Embryonic facial prominence (tissue), 1 donor: ENCODE data around the gene PDZD4.

Source experiments
- DNase-seq: peaks from one replicate; pipeline ENCODE4 v3.0.0-alpha.2; 2016; ENCODE audit errors: extremely low spot score

Gene PDZD4

DNA sequence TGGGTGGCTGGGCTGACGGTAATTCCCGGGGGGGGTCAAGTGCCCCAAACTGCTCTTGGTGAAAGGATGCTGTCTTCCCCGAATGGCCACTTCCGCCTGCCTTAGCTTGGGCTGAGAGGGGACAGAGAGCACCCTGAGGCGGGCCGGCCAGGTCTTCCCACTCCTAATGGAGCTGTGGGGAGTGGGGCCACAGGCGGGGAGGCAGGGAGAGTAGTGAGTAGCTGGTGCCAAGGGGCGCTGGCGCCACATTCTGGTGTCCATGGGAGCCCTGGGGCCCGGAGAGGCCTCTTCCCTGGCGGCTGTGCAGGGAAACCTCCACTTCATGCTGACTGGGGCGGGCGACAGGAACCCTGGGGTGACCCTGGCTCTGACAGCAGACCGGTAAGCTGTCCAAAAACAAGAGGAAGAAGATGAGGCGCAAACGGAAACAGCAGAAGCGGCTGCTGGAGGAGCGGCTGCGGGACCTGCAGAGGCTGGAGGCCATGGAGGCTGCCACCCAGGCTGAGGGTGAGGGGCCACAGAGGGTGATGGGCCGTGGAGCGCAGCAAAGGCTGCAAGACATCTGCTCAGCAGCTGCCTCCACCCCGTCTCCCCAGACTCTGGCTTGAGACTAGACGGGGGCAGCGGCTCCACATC lies 46.8 kb downstream of the PDZD4 start:
- no peak for DNase-seq

DNA sequence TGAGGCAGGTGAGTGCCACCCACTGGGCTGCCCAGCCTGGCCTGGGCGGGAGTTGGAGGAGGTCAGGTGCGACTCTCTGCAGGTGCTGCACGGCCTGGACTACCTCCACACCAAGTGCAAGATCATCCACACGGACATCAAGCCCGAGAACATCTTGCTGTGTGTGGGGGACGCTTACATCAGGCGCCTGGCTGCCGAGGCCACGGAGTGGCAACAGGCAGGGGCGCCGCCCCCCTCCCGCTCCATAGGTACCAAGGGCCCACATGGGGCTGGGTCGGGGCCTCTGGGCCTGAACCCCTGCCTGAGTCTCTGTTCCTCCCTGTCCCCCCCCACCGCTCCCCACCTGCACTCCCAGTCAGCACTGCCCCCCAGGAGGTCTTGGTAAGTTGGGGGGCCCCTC lies 47.5 kb downstream of the PDZD4 start:
- DNase-seq = no peak

DNA sequence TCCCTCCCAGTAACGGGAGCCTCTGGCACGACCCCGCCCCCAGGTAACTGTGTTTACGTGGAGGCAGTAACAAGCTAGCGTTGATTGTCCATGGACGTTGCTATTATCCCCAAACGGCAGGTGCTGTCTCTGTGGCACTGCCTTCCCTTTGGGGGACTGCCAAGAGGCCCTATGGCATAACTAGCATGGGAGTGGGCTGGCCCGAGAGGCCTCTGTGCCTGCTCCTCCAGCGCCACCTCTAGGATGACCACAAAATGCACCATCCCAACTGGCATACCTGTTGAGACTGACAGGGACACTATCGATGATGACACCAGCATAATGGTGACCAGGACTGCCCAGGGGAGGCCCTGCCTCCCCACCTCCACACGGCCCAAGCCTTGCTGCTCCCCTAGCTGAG lies 48.0 kb downstream of the PDZD4 start:
- DNase-seq = no peak

DNA sequence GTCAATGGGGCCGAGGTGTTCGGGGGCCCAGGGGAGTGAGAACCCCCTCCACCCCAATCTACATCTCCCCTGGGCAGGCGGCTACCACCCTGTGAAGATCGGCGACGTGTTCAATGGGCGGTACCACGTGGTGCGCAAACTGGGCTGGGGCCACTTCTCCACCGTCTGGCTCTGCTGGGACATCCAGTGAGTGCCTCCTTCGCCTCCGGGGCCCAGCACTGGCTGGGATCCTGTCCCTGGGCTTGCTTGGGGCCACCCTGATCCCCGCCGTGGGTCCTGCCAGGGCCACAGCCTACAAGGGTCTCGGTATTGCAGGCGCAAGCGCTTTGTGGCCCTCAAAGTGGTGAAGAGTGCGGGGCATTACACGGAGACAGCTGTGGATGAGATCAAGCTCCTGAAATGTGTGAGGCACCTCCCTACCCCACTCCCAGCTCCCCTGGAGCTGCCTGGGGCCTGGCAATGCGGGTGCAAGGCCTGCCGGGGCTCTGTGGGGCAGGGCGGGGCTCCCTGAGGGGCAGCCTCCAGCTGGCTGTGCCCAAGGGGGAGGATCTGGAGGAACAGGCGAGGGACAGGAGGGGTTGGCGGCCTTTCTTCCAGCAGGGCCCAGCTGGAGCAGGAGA lies 48.8 kb downstream of the PDZD4 start:
- no peak for DNase-seq

DNA sequence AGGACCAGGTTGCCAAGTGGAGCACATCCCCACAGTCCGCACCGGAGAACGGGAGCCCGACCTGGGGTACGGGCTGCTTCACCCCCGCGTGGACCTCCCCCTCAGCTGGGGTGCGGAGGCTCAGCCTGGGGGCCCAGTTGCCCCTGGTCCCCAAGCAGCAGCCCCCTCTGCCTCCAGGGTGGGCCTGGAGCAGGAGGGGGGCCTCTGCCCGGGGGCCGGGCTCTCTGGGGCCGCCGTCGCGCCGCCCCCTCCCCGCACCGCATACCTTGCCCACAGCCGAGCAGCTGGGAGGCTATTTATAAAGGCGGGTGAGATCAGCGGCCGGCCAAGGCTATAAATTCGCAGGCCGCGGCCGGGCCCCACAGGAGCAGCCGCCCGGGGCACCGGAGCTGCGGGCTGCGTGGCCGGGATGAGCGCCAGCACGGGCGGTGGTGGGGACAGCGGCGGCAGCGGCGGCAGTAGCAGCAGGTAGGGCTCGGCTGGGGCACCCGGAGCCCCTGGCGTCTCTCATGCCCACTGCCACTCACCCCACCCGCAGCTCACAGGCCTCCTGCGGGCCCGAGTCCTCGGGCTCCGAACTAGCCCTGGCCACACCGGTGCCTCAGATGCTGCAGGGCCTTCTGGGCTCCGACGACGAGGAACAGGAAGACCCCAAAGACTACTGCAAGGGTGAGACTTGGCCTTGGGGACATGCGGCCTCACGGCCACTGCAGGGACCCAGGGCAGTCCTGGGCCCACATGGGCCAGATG lies 49.5 kb downstream of the PDZD4 start, which contains the start of gene SRPK3:
Gene SRPK3 (plus strand): TSS at position 364 of the 750 bp plus-strand sequence. CDS start 46 bp downstream, at position 410.
- no peak for DNase-seq

DNA sequence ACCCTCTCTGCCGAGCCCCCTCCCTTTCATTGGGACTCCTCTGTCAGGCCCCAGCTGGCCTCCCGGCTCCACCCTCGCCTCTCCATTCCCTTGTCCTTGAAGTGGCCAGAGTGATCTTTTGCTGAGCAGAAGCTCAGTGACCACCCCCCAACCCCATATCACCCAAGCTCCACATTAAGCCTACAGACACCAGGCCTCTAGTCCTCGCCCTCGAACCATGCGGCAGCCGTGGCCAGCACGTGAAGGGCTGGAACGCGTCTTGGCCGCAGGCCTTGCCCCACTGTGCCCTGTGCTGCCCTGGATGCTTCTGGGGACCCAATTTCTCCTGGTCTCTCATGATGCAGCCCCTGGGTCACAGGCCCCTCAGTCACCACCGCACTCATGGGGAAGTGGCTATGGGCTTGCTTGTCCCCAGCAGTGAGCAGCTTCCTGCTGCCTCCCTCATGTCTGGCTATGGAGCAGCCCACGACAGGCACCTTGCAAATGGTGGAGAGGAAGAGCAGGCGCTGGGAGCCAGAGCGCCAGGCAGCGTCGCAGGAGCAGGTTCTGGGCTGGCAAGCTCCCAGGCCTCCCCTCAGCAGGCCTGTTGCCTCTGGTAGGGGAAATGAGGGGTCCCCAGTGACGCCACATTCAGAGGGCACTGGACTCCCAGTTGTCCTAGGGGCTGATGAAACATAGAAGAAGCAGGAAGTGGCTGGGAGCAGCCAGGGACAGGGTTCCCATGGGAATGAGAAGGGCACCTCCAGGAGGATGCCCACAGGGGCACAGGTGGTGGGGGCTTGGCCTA lies 50.3 kb downstream of the PDZD4 start:
- no peak for DNase-seq

DNA sequence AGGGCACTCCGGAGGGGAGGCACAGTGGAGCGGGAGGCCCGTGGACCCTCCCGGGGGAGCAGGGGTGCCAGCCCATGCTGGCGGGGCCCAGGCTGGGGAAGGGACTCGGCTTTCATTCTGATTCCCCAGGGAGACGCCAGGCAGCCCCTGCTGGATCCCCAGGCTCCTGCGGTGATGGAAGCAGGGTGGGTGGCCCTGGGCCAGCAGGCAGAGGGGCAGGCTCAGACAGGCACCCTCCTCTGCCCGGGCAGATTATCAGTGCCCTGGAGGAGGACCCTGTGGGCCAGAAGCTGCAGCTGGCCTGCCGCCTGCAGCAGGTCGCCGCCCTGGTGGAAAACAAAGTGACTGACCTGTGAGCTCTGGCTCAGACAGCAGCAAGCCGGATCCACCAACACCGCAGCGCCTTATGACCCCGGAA lies 51.7 kb downstream of the PDZD4 start:
- DNase-seq = no peak

DNA sequence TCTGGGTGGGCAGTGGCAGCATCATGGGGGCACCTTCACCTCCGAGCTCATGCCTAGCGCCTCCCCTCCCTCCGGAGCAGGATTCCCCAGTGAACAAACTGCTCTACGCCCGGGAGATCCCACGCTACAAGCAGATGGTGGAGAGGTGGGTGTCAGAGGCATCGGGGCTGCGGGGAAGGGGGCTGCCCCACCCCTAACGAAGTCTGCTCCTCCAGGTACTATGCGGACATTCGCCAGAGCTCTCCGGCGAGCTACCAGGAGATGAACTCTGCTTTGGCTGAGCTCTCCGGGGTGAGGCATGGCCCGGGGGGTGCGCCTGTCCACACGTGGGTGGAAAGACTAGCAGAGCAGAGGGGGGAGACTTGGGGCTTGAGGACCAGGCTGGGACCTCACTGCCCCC lies 52.2 kb downstream of the PDZD4 start:
- DNase-seq = no peak

DNA sequence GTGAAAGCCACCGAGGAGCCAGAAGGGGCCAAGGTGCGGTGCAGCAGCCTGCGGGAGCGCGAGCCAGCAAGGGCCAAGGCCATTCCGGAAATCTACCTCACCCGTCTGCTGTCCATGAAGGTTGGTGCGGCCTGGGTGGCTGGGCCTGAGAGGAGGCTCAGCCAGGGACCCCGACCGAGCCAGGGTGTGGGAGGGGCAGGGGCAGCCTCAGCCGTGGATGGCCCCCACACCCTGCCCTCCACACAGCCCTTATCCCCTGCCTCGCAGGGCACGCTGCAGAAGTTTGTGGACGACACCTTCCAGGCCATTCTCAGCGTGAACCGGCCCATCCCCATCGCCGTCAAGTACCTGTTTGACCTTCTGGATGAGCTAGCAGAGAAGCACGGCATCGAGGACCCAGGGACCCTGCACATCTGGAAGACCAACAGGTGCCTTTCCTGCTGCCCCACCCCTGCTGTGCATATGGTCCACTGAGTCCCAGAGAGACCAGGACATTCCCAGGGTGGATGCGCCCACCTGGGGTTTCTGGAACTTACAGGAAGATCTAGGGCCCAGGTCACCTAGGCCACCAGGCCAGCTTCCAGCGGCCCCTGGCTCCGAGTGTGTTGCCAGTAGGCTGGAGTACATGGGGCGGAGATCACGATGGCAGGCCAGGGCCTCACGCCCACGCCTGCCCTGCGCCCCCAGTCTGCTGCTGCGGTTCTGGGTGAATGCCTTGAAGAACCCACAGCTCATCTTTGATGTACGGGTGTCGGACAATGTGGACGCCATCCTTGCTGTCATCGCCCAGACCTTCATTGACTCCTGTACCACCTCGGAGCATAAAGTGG lies 52.9 kb downstream of the PDZD4 start:
- DNase-seq = no peak

DNA sequence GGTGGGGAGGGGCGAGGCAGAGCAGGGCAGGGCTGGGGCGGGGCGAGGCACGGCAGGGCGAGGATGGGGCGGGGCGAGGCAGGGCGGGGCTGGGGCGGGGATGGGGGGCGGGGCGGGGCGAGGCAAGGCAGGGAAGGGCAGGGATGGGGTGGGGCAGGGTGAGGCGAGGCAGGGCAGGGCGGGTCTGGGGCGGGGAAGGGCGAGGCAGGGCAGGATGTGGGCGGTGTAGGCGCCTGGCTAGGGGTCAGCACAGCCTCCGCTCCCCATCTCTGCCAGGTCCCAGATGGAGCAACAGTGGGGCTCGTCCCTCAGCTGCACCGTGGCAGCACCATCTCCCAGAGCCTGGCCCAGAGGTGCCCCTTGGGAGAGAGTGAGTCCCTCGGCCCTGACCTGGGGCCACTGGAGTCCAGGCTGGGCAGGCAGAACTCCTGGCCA lies 53.7 kb downstream of the PDZD4 start:
- DNase-seq = no peak

DNA sequence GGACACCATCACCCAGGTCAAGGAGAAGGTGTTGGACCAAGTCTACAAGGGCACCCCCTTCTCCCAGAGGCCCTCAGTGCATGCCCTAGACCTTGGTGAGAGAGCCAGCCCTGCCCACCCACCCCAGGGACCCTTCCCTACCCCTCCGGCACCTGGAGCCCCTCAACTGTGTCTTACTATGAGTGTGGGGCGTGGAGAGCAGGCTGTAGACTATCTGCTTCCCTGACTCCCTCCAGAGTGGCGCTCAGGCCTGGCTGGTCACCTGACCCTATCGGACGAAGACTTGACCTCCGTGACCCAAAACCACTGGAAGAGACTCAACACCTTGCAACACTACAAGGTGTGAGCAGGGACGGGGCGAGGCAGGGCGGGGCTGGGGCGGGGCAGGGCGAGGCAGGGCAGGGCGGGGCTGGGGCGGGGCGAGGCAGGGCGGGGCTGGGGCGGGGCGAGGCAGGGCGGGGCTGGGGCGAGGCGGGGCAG lies 54.2 kb downstream of the PDZD4 start:
- DNase-seq = no peak

DNA sequence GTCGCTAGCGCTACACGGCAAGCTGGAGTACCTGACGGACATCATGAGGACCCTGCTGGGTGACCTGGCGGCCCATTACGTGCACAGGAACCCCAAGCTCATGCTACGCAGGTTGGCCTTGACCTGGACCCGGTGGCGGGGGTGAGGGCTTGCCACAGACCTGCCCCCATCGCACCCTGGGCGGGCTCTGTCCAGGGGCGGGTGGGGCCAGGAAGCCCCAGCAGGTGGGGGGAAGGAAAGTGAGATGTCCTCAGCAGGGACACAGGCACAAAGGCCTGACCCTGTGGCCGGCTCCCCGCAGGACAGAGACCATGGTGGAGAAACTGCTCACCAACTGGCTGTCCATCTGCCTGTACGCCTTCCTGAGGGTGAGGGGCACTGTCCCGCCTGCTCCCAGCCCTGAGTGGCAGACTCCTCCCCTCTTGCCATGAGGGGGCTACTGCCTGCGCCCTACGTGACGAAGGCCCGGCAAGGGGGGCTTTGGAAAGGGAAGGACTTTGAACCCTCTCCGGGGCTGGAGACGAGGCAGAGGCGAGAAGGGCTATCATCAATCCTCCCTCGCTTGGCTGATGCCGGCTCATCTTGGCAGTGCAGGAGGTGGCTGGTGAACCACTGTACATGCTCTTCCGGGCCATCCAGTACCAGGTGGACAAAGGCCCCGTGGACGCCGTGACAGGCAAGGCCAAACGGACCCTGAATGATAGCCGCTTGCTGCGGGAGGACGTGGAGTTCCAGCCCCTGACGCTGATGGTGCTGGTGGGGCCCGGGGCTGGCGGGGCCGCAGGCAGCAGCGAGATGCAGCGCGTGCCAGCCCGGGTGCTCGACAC lies 54.8 kb downstream of the PDZD4 start:
- no peak for DNase-seq

DNA sequence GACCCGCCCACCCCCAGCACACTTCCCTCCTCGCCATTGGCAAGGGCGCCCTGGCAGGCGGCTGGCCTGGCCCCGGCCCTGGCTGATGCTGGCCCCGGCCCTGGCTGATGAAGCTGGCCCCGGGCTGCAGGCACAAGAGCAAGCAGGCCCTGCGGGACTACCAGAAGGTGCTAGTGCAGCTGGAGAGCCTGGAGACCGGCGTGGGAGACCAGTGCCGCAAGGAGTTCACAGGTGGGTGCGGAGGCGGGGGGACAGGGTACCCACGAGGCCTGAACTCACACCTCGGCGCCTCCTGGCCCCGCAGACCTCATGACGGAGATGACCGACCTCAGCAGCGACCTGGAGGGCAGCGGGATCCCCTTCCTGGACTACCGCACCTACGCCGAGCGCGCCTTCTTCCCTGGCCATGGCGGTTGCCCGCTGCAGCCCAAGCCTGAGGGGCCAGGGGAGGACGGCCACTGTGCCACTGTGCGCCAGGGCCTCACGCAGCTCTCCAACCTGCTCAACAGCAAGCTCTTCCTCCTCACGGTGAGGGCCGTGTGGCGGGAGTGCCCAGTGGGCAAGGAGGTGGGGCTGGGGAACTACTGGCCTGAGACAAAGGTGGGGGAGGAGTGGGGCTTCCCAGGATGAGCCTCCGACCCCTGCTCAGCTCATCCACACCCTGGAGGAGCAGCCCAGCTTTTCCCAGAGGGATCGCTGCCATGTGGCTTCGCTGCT lies 55.6 kb downstream of the PDZD4 start:
- DNase-seq = no peak

DNA sequence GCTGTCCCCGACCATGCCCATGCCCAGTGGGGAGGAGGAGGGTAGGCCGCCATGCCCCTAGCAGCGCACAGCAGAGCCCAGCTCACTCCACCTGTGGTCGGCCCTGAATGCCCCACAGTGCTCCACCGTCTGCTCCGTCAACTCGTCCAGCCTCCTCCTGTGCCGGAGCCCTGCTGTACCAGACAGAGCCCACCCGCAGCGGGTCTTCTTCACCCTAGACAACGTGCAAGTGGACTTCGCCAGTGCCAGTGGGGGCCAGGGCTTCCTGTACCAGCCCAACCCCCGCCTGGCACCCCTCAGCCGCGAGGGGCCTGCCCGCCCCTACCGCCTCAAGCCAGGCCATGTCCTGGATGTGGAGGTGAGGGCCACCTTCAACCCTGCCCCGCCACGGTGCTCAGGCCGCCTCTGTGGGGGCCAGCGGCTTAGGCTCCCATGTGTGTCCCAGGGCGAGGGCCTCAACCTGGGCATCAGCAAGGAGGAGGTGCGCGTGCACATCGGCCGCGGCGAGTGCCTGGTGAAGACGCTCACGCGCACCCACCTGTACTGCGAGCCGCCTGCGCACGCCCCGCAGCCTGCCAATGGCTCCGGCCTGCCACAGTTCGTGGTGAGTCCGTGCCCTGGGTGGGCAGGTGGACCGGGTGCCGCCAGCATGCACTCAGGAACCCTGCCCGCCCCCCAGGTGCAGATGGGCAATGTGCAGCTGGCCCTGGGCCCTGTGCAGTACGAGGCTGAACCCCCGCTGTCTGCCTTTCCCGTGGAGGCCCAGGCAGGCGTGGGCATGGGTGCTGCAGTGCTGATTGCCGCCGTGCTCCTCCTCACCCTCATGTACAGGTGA lies 56.4 kb downstream of the PDZD4 start:
- no peak for DNase-seq

DNA sequence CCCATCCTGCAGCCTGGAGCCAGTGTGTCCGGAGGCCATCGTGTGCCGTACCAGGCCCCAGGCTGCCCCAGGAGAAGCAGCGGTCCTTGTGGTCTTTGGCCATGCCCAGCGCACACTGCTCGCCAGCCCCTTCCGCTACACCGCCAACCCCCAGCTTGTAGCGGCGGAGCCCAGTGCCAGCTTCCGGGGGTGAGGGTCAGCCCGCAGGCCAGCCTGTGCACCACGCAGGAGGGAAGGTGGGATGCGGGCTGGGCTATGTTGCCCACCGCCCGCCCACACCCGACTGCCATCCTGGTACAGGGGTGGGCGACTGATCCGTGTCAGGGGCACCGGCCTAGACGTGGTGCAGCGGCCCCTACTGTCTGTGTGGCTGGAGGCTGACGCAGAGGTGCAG lies 57.1 kb downstream of the PDZD4 start:
- no peak for DNase-seq

DNA sequence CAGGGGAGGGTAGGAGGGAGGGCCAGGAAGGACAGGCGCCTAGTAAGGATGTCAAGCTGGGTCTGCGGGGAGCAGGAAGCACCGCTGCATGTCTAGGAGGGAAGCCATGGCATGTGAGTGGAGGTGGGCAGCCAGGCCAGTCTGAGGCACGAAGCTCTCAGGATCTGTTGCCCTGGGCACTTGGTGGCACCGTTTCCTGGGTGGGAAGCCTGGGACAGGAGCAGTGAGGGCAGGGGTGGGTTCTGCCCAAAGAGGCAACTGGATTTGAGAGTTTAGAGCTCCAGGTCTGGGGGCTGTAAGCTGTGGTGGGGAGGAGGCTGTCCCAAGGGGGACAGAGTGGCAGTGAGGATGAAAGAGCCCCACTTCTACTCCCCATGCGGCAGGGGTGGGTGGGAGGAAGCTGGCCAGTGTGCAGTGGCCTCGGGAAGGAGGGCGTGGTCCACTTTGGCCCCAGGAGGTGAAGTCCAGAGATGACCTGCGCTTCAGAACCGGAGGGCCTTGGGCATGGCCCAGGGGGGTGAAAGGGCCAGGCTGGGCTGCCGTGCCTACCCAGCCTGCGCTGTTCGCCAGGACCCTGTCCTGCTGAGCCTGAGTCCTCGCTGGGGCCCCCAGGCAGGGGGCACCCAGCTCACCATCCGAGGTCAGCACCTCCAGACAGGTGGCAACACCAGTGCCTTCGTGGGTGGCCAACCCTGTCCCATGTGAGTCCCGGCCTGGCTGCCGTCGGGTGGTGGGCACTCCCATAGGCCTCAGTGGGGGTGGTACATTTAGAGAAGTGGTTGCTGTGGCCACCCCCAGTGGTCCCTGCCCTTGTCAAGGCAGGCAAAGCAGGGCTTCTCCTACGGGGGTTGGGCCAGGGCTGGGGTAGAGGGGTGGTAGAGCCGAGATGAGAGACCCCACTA lies 57.8 kb downstream of the PDZD4 start:
- no peak for DNase-seq
